IPS DF 4.7 (cell line): ENCODE data around the gene SMIM41.

Source experiments
- DNase-seq: peaks from one replicate; pipeline ENCODE4 v3.0.0-alpha.2; 2013; ENCODE audit warnings: low spot score; ENCODE audit errors: extremely low read depth

Gene SMIM41

DNA sequence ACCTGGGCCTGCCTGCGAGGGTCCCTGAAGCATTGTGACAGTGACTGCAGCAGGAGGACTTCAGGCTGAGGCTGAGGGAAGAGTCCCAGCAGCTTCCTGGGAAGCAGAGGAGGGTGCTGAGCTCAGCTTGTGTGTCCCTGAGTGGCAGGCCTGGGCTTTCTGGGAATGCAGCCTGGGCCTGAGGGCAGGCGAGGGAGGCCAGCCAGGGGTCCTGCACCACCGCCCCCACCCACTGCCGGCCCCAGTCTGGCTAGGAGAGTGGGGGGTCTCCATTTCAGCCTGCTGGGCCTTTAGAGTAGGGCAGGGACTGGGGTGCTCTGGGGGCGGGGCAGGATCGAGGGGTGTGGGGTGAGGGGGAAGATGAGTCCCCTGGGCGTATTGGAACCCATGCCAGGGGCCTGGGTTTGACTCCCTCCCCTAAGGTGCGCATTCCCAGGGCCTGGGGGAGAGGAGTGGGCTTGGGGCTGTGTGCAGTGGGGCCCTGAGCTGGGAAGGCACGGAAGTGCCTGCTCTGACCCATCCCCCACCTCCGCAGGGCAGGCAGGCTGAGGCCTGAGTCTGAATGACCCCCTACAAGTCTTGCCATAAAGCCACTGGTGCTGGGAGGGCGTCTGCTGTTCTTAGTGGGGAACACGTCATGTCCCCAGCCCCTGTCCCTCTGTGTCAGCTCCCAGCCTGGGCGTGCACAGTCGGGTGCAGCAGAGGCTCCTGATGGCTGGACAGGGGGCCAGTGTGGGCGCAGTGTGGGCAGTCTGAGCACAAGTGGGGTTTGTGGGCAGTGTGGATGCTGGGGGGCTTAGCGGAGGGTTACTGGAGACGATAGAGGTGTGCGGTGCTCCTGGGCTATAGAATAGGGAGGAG lies 66.0 kb downstream of the SMIM41 start:
- no peak for DNase-seq

GRCh38 chr12:52146089-52146821 lies 66.8 kb downstream of the SMIM41 start:
- no peak for DNase-seq

DNA sequence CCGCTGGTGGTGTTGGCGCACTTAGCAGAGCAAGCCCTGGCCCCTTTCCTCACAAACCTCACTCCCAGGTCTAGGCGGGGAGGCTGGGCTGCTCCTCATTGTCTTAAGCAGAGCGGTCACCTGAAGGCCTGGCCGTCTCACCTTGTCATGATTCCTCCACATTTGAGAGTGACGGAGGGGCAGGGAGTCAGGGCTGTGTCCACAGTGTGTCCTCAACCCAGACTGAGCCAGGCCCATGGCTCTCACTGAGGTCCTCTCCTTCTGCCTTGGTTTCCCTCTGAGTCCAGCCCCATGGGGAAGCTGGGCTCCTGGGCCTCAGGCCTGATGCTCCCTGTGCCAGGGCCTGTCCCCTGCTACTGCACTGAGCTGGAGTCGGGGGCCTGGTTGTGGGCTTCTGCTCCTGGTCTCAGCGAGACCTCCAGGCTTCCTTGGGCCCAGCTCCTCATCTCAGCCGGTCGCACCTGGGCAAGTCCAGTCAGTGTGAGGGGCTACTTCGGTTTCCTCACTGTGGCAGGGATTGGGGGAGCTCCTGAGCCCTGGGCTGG lies 67.4 kb downstream of the SMIM41 start:
- no peak for DNase-seq

DNA sequence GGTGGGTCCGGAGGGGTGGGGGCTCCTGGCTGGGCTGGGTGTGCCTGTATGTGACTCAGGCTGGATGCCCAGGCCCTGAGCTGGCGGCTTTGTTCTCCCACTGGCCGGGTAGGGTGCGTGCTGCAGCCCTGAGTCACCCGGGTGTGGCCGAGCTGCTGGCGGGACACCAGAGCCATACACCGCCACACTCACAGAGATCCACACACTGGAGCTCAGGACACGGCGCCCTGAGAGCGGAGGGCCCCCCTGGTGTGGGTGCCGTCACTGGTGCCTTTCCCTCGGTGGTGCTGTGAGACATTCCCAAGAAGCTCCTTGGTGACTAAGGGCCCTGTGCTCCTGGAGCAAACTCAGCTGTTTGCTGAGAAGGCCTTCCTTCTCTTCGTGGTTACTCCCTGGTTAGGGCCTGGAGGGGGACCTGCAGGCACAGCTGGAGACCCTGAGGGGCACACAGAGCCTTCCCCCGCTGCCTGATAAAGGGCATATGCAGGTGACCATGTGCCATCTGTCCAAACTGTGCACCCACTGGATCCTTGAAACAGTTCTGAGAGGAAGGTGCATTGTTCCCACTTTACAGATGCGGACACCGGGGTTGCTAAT lies 68.0 kb downstream of the SMIM41 start:
- DNase-seq, result no peak

DNA sequence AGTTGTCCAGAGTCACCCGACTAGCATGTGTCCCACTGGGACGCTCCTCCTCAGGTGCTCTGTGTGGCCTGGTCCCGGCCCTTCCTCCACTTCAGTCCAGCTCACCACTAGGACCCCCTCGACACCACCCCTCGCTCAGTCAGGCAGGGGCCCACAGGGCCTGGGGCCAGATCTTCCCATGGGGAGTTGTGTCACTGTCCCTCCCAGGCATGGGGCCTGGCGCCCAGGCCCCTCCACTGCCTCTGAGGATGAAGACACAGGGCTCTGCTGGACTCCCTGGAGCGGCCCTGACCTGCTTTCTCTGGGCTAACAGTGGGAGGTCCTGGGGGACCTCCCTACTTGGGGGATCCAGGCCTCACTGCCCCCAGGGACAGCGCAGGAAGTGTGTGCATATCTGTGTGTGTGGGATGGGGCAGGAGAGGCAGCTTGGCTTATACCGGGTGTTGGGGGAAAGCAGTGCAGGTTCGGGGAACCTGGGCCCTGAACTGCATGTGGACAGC lies 68.5 kb downstream of the SMIM41 start:
- no peak for DNase-seq

DNA sequence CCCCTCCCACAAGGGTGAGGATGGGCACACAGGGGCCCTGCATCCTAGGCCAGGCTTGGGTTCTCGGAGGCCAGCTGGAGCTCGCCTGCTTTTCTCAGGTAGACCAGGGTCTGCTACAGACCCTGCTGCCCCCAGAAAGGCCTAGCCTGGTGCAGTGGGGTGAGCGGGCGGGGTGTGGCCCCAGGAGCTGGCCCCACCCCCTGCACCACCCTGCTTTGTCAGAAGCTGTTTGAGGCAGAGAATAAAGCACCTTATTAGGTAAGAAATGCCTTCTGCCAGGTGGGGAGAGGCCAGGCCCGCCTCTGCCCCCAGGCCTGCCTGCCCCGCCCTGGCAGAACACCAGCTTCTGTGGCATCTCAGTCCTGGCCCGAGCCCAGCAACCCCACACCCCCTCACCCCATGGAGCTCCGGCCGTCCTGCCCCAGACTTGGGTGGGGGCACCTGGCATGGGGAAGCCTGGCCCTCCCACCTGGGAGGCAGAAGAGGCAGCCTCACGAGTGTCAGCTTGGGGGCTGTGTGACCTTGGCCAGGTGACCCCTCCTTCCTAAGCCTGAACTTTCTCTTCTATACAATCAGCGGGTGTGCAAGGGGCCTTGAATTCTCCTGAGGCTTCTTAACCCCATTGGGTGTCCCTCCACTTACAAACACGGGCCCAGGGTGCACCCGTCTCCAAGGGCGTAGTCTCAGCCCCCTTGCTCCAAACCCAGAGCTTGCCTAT lies 69.1 kb downstream of the SMIM41 start:
- no peak for DNase-seq

DNA sequence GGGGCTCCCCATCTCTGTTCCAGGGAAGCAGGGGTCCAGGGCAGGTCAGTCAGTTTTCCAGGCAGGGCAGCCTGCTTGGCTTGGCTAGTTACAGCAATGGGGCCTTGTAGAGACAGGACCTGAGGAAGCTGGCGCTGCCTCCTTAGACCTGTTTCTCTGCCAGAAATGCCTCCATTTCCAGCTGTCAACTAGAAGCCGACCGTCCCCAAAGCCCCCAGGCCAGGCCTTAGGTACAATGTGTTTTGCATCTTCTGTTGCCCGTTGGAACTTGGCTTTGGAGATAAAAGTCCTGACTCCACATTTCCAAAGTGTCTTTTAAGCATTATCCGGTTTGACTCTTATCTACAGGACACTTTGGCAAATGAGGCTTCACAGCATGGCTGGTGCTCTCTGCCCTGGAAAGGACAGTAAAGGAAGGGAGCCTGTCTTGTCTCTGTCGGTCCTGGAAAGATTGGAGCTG lies 69.7 kb downstream of the SMIM41 start:
- no peak for DNase-seq

DNA sequence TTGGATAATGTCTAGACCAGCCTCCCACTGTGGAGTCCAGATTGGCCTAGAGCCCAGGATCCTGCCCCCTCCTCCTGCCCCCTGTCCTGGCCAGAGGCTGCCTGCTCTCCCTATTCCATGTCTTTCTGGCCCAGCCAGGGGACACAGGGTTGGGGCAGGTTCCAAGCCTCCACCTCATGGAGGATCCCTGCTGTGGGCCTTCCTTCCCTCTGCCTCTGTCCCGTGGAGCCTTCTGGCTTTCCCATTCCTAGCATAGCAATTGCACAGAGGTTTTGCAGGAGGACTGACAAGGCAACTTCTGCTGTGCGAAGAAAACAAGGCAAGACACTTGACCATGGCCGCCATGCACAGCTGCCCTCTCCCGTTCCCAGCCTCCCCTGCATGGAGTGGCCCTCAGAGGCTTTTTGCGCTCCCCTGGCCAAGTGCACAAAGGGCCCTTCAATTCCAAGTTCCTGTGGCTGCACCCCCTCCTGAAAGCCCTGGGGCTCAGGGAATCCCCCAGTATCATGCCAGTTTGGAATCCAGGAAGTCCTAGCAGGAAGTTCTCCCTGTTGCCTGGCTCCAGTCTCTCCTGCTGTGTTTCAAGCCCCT lies 70.2 kb downstream of the SMIM41 start:
- DNase-seq, result no peak

GRCh38 chr12:52151153-52151836 lies 71.8 kb downstream of the SMIM41 start:
- no peak for DNase-seq

GRCh38 chr12:52151837-52152783 lies 72.6 kb downstream of the SMIM41 start:
- no peak for DNase-seq

DNA sequence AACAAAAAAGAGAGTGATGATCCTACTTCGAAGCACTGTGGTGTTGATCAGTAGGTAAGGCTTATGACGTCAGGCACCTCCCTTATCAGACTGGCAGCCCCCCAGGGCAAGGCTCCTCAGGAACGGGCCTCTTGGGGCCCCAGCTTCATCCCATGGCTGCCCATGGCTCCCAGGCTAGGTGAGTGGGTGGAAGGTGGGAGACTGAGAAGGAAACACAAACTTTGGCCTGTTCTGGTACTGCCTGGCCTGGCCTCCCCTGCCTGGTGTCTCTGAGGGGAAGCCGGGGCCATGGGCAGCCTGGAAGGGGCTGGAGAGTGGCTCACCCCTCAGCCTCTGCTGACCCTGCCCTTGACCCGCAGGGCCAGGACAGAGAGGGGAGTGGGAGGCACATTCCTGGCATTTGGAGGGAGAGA lies 73.4 kb downstream of the SMIM41 start:
- DNase-seq, result no peak

GRCh38 chr12:52155048-52155868 lies 75.8 kb downstream of the SMIM41 start:
- no peak for DNase-seq

DNA sequence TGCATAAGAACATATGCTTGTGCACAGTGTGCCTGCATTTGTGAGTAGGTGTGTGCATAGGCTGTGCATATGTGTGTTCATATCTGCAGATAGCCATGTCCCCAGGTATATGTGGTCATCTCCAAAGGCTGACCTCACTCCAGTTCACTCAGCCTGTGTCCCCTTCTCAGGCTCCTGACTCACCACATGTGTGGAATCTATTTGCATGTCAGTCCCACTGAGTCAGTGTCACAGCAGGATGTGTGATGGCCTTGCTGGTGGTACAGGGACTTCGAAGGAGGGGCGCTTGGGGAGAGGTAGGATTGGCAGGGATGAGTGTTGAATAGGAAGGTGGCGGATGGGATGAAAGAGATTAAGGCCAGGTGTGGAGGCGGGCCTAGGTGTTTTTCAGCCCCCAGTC lies 76.8 kb downstream of the SMIM41 start:
- DNase-seq, result no peak

- DNase-seq, result no peak
Measured at GRCh38 chr12:52156757-52157565, 77.5 kb downstream of the SMIM41 start.

DNA sequence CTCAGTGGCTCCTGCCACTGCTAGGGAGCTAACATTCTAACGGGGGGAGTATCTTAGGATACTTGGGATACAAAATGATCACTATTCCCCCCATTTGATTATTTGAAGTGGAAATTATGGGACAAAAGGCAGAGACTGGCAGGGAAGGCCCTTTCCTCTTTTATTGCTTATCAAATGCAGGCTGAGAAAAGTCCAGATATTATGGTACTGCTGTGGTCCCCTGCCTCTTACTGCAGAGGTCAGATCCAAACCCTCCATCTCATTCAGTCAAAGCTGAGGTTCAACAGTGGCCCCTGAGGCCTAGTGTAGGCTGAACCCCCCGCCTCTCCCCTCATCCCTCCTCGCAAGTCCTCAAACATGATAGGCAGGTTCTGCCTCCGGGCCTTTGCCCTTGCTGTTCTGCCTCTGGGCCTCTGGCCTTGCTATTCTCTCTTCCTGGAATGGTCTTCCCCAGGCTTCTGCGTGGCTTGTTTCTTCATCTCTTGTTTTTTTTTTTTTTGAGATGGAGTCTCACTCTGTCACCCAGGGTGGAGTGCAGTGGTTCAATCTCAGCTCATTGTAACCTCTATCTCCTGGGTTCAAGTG lies 78.2 kb downstream of the SMIM41 start:
- no peak for DNase-seq
